Kidney epithelial cell (primary cell): ENCODE measurements around the gene TRIML1. TPM values are rescaled to one million over a fixed set of nuclear protein-coding genes. Genes with fewer than 3 reads are reported as not detected.

Source experiments
- DNase-seq: peaks from one replicate; pipeline ENCODE4 v3.0.0-alpha.2; 2010; ENCODE audit warnings: low read depth
- H3K27me3 ChIP-seq: 2 replicates; pipeline ENCODE4 v1.6.0; 2011; ENCODE audit warnings: low read length; ENCODE audit not compliant: control insufficient read depth, insufficient read depth
- H3K36me3 ChIP-seq: 2 replicates; pipeline ENCODE4 v1.5.1; 2011; ENCODE audit warnings: low read length; ENCODE audit not compliant: control insufficient read depth, insufficient read depth
- H3K4me3 ChIP-seq: 2 replicates; pipeline ENCODE4 v1.5.1; 2011; ENCODE audit warnings: low read depth, mild to moderate bottlenecking, control low read depth, low read length
- CTCF ChIP-seq: IDR thresholded peaks from 2 replicates; pipeline ENCODE4 v1.5.1; 2011; ENCODE audit warnings: mild to moderate bottlenecking, moderate library complexity, low read length, control low read depth, inconsistent platforms; ENCODE audit not compliant: insufficient read depth, poor library complexity, severe bottlenecking
- total RNA-seq: library from RNA; depleted of rRNA; stranded (reverse); fragments of >200 nt; gene quantifications from 2 replicates; pipeline ENCODE4 v1.2.3, GENCODE V29; 2015

TRIML1 gene
- total RNA-seq, 1 donor from 2014 or later: not detected

GRCh38 chr4:188143731-188144130 lies 4.5 kb downstream of the TRIML1 start:
- no peak for TF ChIP-seq CTCF
- H3K36me3 ChIP-seq: no peaks in the 10 kb centered on the region
- H3K4me3 ChIP-seq: no peak overlapping the region
- DNase-seq: no peak
- H3K27me3 ChIP-seq: no peaks in the 10 kb centered on the region

GRCh38 chr4:188145601-188146000 lies 6.4 kb downstream of the TRIML1 start:
- no peaks in the 10 kb centered on the region for H3K36me3 ChIP-seq
- TF ChIP-seq CTCF: no peak
- DNase-seq: no peak

GRCh38 chr4:188146618-188147017 lies 7.4 kb downstream of the TRIML1 start:
- DNase-seq: no peak
- no peak for TF ChIP-seq CTCF
- no peaks in the 10 kb centered on the region for H3K27me3 ChIP-seq
- H3K4me3 ChIP-seq: no peak overlapping the region
- H3K36me3 ChIP-seq: no peaks in the 10 kb centered on the region

More at GRCh38 chr4:188145601-188146000, 6.4 kb downstream of the TRIML1 start:
- H3K27me3 ChIP-seq: no peaks in the 10 kb centered on the region
- no peak overlapping the region for H3K4me3 ChIP-seq

- no peak for TF ChIP-seq CTCF
- H3K36me3 ChIP-seq: no peaks in the 10 kb centered on the region
- no peak for DNase-seq
- H3K27me3 ChIP-seq: no peaks in the 10 kb centered on the region
- H3K4me3 ChIP-seq: no peak overlapping the region
These were observed 7.9 kb downstream of the TRIML1 start for GRCh38 chr4:188147176-188147575.

- no peaks in the 10 kb centered on the region for H3K27me3 ChIP-seq
- H3K4me3 ChIP-seq: no peak overlapping the region
- TF ChIP-seq CTCF: no peak
- H3K36me3 ChIP-seq: no peaks in the 10 kb centered on the region
- DNase-seq: no peak
These were observed 8.5 kb downstream of the TRIML1 start for GRCh38 chr4:188147776-188148175.

GRCh38 chr4:188154668-188155405 lies 15.6 kb downstream of the TRIML1 start:
- H3K4me3 ChIP-seq: no peak overlapping the region
- no peak for TF ChIP-seq CTCF
- H3K36me3 ChIP-seq: no peaks in the 10 kb centered on the region
- no peaks in the 10 kb centered on the region for H3K27me3 ChIP-seq
- DNase-seq: no peak
